AG04449 (cell line): ENCODE results near the gene FGD5.

Experiments
- CTCF ChIA-PET: fragments of 350-600 bp; formaldehyde crosslinking; extraction: SDS; loops from one replicate; lab custom pipeline; 2021; ENCODE audit warnings: antibody characterized with exemption; lab: Yijun Ruan, JAX
- POLR2A ChIA-PET: fragments of 400-600, 350-600 bp; formaldehyde crosslinking; extraction: SDS; loops from one replicate; lab custom pipeline; 2020; ENCODE audit warnings: antibody characterized with exemption, inconsistent platforms; lab: Yijun Ruan, JAX
- DNase-seq: peaks from one replicate; pipeline ENCODE4 v3.0.0-alpha.2; 2010; ENCODE audit warnings: low read depth, low spot score
- H3K4me3 ChIP-seq: 2 replicates; pipeline ENCODE4 v1.5.1; 2011; ENCODE audit warnings: low read depth, mild to moderate bottlenecking, control low read depth, low read length
- TF ChIP-seq, protein P1 (sequence below): IDR thresholded peaks from one replicate; pipeline ENCODE4 v1.5.1; 2011; ENCODE audit warnings: mild to moderate bottlenecking, moderate library complexity, low read length, control low read depth, inconsistent platforms; ENCODE audit not compliant: insufficient read depth; ENCODE audit errors: missing control alignments

FGD5 gene

DNA sequence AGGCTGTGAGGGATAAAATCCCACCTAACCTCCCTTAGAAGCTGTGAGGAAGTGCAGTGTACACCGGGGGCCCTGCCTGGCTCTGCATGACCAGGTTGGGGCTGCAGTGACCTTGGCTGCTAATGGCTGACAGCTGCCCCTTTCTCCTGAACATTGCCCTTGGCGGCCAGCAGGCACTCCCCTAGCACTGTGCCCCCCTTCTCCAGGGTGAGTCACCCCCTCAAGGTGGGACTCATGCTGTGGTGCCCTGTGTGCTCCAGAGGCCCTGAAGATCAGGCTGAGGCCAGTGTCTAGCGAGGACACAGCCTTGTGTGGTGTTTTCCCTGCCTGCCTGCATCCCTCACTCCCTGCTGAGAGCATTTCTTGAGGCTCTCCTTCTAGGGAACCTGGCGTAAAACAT, 21.0 kb upstream of the FGD5 start:
- ChIA-PET CTCF (no interaction called here), POLR2A (no interaction called here)
- H3K4me3 ChIP-seq, result no peak overlapping the region
- TF ChIP-seq, protein P1, sequence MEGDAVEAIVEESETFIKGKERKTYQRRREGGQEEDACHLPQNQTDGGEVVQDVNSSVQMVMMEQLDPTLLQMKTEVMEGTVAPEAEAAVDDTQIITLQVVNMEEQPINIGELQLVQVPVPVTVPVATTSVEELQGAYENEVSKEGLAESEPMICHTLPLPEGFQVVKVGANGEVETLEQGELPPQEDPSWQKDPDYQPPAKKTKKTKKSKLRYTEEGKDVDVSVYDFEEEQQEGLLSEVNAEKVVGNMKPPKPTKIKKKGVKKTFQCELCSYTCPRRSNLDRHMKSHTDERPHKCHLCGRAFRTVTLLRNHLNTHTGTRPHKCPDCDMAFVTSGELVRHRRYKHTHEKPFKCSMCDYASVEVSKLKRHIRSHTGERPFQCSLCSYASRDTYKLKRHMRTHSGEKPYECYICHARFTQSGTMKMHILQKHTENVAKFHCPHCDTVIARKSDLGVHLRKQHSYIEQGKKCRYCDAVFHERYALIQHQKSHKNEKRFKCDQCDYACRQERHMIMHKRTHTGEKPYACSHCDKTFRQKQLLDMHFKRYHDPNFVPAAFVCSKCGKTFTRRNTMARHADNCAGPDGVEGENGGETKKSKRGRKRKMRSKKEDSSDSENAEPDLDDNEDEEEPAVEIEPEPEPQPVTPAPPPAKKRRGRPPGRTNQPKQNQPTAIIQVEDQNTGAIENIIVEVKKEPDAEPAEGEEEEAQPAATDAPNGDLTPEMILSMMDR, result no peak
- no peak for DNase-seq

DNA sequence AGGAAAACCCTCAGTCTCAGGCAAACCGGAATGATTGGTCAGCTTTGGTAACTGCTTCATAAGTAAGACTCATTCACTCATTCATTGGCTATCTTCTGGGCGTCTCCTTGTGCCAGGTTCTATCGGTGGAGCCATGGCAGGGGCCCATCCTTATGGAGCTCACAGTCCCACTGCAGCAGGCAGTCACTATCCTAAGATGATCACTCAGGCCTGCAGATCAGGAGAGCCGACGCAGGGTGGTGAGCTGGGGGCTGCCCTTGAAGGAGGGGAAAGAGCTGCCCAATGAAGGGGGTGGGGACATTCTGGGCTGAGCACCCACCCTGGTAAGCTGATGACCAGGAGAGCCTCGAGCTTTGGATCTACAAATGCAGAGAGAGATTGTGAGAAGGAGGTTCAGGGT, 20.5 kb upstream of the FGD5 start:
- no peak overlapping the region for H3K4me3 ChIP-seq
- ChIA-PET POLR2A (no interaction called here), CTCF (no interaction called here)
- TF ChIP-seq, protein P1, result no peak
- no peak for DNase-seq

DNA sequence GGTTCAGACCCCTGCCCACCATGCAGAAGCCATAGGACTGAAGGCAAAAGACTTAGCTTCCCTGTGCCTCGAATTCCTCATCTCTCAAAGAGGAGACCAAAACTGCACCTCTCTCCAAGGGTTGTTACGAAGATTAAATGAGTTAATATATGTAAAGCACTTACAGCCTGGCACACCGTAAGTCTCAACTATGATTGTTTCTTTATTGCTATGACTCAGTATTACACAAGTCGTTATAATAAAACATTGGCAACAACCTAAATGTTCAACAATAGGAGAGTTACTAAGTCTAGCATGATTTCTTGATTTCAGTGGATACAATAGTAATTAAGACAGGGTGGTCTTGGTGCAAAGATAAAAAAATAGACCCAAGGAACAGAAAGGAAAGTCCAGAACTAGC, 19.6 kb upstream of the FGD5 start:
- TF ChIP-seq, protein P1, result no peak
- CTCF ChIA-PET, result no interaction called here
- H3K4me3 ChIP-seq, result no peak overlapping the region
- POLR2A ChIA-PET, result no interaction called here
- DNase-seq, result no peak

DNA sequence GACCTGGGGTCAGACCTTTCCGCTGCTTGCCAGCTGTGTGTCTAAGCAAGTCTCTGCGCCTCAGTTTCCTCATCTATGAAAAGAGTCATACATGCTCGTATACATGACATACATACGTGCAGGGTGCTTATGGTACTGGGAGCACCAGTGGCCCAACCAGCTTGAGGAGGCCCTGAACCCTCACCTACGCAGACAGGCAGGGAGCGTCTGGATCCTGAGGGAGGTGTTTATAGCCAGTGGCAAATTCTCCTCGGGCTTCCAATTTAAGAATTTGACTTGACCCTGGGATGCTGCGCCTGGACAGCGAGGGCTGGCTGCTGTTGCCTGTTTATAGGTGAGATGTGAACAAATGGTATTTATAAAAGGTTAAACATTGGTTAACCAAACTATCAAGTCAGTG, 17.7 kb upstream of the FGD5 start:
- DNase-seq, result no peak
- no peak overlapping the region for H3K4me3 ChIP-seq
- ChIA-PET CTCF (no interaction called here), POLR2A (no interaction called here)
- TF ChIP-seq, protein P1, result no peak

DNA sequence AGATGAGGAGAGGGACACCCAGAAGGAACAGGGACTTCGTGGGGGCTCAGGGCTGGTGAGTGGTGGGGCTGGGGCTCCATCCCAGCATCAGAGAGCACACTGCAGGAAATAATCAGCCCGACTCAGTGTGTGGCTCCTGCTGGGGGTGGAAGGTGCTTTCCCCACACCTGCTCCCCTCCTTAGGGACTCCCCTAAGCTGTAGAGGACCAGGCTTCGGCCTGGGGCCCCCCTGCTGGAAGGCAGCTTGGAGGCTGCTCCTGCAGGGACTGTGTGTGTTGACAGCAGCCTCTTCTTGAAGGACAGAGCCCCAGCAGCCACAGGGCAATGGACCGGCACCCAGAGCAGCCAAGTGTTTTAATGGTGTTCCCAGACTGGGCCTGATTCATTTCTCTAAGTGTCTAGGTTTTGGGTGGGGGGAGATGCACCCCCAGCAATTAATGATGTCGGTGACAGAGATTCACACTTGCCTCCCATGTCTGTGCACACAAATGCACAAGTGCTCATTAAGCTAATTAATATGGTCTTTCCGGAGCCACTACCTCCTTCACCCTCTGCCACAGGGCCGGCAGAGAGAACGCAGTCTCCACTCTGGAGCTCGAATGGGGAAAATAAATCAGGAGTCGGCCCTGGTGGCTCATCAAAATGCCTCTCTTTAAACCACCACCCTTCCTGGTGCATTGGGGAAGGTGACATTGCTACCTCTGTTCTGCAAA, 16.9 kb upstream of the FGD5 start:
- TF ChIP-seq, protein P1, result no peak
- ChIA-PET CTCF (no interaction called here), POLR2A (no interaction called here)
- H3K4me3 ChIP-seq, result no peak overlapping the region
- DNase-seq, result no peak

DNA sequence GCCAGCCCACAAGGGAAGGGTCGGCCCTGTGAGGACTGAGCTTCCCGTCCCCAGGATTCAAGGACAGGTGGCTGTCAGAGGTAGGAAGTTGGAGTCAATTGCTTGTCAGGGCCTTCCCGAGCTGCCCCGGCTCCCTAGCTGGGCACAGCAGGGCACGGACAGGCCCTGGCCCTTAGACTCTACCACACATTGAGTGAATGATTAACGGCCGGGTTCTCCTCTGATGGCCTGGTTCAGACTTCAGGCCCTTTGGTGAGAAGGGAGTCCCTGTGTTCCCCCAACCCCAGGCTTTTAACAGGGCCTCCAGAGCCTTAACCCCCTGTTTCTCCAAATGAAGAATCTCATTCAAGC, 16.4 kb upstream of the FGD5 start:
- no peak for DNase-seq
- H3K4me3 ChIP-seq, result no peak overlapping the region
- CTCF ChIA-PET, result no interaction called here
- TF ChIP-seq, protein P1, result no peak
- POLR2A ChIA-PET, result no interaction called here
